UCSD-AML1 (cell line): ENCODE measurements around the gene CRISPLD2.
"Not testable (repeated sequence)": the region's sequence is repeated elsewhere in the genome, so short reads cannot be mapped to it uniquely, and the experiment has no call there.

ENCODE experiments used
- DNase-seq: peaks from one replicate; lab custom pipeline; 2025; ENCODE audit not compliant: unreplicated experiment; lab: John Stamatoyannopoulos, UW

CRISPLD2 gene

DNA sequence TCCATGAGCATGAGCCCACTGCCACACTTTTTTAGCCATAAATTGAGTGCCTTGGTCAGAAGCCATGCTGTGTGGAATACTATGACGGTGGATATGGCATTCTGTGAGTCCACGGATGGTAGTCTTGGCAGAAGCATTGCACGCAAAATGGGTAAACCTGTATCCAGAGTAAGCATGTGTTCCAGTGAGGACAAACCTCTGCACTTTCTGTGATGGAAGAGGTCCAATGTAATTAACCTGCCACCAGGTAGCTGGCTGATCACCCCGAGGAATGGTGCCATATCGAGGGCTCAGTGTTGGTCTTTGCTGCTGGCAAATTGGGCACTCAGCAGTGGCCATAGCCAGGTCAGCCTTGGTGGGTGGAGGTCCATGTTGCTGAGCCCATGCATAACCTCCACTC lies 37.0 kb downstream of the CRISPLD2 start:
- not testable (repeated sequence) for DNase-seq

DNA sequence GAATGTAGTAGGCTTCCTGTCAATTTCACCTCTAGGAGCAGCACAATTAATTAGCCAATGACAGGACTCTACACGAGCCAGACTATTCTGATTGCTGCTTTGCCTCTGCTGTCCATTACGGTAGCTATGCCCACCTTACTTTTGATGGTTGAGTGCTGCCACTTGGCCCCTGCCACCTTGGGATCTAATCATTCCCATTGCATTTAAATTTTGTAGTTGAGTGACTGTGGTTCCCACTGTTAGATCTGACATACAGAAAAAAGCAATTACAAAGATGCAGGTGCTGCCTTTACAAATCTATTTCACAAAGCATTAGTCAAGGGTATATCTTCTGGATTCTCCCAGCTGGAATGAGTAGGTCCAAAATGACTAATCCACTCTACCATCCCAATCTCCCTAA lies 39.9 kb downstream of the CRISPLD2 start:
- DNase-seq = no peak

DNA sequence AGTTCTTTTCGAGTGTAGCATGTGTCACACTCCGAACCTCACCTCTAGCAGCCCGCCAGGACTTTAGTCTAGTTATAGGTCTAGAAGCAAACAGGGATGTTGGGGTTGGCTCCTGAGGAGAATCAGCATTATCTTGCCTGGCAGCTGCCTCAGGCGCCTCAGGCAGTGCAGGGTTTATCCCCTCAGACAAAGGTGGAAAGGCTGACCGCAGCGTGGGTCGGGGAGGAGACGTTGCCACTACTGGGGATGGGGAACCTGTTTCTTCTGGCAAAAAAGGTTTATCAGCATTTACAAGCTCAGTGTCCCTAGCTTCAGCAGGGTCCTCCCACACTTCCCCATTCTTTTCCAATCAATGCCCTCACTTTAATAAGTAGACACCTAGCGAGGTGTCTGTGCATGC lies 40.6 kb downstream of the CRISPLD2 start:
- no peak for DNase-seq

DNA sequence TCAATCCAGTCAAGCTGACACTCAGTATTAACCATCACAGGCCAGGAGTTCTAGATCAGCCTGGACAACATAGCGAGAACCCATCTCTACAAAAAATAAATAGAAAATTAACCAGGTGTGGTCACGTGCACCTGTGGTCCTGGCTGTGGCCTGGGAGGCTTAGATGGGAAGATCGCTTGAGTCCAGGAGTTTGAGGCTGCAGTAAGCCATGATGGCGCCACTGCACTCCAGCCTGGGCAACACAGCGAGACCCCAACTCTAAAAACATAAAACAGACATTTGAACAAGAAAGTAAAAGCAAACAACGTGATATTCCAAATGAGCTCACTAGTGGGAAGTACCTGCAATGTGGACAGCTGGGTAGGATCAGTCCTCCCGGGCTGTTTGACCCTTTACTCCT lies 41.9 kb downstream of the CRISPLD2 start:
- DNase-seq = no peak

DNA sequence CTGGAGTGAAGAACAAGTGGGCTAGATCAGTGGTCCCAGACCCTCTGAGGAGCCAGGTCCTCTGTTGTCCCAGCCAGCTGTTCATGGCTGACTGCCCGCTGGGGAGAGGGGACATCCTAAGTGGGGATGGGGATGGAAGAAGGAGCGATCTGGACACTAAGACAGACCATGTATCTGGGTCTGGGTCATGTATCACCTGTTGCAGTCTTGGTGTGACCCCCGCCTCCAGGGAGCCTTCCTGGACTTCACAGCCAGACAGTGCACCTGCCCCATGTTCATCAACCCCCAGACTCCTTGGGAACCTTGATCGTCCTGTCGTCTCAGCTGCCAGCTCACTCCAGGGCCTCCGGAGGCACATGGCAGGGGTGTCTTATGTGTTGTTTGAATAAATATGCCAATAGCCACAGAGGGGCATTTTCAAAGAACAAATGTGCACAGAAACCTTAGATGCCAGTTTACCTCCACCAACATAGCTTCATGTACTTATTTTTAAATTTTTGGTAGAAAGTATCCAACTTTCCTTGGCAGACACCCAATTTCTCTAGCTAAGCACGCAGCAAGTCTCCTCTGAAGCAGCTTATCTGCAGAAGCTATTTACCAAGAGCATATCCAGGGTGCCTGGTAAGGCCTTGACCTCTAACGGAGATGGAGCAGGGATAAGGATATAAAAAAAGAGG lies 43.2 kb downstream of the CRISPLD2 start:
- no peak for DNase-seq

DNA sequence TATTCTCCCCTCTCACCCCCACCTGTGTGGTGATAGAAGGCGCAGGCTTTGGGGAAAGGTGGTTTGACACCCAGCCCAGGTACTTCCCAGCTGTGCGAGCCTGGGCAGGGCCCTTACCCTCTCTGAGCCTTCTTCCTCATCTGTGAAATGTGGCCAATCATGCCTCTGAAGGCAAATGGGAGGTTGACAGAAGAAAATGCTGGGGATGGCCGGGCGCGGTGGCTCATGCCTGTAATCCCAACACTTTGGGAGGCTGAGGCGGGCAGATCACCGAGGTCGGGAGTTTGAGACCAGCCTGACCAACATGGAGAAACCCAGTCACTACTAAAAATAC lies 43.7 kb downstream of the CRISPLD2 start:
- DNase-seq = no peak

DNA sequence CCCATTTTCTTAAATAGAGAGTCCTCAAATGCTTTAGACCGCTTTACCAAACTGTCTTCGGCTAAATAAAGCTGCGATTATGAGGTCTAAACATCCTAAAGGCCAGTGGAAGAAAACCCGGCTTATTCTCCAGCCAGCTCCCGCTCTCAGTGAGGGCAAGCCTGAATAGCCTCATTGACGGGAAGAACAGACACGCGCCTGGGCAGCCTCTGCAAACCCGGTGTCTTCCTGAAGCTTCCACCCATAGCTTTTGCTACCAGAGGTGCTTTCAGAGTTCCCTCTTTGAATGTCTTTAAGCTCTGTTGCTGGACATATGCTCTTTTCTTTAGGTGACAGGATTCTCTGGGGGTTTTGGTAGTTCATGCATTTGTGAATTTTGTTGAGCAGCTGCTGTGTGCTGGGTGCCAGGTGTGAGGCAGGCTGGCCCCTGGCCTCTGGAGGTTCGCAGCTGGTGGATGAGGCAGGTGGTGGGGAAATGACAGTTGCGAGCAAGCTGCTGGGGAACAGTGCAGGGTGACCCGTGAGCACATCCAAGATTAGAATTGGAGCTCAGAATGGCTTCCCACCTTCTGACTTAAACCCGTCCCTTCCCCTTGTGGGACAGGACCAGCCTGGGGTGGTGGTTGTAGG lies 44.7 kb downstream of the CRISPLD2 start:
- no peak for DNase-seq

DNA sequence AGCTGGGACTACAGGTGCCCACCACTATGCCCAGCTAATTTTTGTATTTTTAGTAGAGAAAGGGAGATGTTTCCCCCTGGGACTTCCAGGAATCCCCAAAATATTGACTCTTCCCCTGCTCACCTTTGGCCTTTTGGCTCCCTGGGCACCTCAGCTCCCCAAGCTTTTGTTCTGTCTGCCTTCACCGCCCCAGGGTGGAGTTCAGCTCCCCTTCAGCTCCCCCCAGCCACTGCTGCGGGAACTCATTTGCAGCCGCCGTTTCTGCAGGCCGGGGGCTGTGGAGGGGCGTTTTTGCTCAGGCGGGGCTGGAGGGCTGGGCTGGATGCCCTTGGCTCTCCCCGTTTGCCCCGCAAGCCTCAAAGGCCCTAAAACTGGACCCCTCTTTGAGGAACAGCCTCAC lies 47.9 kb downstream of the CRISPLD2 start:
- no peak for DNase-seq

DNA sequence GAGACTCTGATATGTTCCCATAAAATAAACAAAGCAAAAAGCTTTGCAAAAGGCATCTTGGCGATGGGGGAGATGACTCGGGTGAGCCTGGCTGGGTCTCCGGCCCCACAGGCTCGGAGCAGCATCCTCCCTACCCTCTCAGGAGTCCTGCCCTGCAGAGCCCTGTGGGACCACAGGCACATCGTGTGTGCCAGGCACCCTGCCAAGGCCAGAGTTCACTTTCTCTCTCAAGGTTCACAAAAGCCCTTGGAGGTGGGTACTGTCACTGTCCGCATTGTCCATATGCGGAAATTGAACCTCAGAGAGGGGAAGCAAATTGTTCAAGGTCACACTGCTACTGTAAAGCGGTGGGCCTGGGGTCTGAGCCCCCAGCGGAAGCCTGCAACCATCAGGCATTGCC lies 48.5 kb downstream of the CRISPLD2 start:
- no peak for DNase-seq

DNA sequence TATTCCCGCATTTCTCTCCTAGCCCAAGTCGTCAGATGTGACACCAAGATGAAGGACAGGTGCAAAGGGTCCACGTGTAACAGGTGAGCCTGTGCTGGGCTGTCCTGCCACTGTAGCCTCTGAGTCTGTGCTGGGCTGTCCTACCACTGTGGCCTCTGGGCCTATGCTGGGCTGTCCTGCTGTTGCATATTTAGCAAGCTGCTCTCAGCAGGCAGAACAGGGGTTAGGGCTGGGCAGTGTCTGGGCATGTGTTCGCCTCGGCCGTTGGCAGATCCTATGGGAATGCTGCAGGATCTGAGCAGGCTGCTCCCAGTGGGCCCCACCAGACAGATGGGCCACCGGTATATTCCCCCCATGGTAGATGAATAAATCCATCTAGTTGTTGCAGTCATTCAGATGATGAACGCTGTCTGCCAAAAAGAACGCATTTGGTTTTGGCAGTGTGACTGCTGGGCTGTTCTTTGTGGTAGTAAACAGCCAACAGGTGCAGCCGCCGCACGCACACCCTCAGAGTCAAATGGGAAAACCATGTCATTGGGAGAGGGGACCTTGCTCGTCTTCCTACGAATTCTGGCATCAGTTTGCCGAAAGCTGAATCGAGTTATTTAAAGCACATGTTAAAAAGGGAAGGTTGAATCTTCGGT lies 49.2 kb downstream of the CRISPLD2 start:
- DNase-seq = no peak

DNA sequence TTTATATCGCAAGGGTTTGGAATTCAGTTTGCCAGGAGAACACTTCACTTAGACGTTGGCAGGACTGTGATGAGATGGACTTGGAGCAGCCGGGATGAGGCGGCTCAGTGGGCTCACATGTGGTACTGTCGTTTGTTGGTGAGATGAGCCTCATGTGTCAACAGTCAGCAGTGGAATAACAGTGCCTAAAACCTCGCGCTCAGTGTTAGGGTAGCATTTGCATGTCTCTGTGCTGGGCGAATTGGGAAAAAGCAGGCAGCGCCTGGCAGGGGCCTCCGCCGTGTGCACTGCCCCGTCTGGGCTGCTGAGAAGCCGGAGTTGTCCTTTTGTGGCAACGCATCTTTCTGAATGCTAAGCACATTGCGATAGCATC lies 49.7 kb downstream of the CRISPLD2 start:
- DNase-seq = no peak

DNA sequence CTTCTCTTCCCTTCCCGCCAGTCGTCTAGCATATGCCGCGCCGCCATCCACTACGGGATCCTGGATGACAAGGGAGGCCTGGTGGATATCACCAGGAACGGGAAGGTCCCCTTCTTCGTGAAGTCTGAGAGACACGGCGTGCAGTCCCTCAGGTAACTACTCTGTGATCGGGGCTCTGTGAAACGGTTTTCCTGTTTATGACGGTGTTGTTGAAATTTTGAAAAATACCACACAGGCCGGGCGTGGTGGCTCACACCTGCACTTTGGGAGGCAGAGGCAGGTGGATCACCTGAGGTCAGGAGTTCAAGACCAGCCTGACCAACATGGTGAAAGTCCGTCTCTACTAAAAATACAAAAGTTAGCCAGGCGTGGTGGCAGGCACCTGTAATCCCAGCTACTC lies 53.2 kb downstream of the CRISPLD2 start:
- not testable (repeated sequence) for DNase-seq

DNA sequence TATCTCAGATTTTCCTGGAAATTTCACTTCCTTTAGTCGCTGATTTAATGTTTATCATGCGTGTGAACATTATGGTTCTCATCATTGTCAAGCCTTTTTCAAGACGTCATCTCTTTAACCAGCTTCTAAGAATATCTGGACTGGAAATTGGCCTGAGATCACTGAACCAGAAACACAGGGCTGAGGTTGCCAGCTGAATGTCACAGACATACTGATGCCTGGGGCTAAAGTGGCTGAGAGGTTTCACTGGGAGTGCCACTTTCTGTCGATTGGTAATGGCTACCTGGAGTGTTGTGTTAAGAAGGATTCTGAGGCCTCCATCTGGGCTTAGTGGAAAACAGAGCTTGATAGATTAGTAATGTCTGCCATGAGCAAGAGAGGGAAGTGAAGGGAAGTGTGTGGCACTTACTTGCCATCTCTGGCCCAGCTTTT lies 54.2 kb downstream of the CRISPLD2 start:
- DNase-seq = no peak

DNA sequence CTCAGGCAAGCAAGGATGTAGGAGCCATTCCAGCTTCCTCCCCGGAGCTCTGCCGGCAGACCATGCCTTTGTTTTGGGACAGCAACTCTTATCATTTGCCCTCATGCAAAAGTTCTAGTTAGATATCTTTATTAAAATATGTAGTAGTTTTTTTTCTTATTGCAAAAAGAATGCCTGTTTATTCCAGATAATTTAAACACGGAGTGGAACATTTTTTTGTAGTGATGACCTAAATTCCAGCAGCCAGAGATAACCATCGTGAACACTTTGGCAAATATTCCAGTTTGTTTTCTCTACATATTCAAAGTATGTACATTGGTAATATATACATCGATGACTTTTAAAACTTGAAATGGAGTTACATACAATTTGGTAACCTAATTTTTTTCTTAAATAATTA lies 54.8 kb downstream of the CRISPLD2 start:
- DNase-seq = no peak

DNA sequence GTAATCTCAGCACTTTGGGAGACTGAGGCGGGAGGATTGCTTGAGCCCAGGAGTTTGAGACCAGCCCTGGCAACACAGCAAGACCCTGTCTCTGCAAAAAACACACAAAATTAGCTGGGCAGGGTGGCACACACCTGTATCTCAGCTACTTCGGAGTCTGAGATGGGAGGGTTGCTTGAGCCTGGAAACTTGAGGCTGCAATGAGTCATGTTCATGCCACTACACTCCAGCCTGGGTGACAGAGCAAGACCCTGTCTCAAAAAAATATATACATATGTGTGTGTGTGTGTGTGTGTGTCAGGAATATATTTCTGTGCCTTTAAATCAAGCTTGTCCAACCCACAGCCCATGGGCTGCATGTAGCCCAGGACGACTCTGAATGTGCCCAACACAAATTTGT lies 55.2 kb downstream of the CRISPLD2 start:
- no peak for DNase-seq

DNA sequence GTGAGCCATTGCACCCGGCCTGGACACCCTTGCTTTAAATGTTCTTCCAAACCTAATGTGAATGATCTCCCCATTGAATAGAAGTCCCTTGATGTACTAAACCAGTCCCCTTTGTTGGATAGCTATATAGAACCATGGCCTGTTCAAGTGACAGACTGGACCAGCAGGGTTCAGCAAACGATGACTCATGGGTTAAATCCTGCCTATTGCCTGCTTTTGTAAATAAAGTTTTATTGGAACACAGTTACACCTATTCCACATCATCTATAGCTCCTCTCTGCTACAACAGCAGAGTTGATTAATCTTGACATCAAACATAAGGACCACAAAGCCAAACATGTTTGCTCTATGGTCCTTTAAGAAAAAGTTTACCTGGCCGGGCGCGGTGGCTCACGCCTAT lies 56.1 kb downstream of the CRISPLD2 start:
- no peak for DNase-seq

DNA sequence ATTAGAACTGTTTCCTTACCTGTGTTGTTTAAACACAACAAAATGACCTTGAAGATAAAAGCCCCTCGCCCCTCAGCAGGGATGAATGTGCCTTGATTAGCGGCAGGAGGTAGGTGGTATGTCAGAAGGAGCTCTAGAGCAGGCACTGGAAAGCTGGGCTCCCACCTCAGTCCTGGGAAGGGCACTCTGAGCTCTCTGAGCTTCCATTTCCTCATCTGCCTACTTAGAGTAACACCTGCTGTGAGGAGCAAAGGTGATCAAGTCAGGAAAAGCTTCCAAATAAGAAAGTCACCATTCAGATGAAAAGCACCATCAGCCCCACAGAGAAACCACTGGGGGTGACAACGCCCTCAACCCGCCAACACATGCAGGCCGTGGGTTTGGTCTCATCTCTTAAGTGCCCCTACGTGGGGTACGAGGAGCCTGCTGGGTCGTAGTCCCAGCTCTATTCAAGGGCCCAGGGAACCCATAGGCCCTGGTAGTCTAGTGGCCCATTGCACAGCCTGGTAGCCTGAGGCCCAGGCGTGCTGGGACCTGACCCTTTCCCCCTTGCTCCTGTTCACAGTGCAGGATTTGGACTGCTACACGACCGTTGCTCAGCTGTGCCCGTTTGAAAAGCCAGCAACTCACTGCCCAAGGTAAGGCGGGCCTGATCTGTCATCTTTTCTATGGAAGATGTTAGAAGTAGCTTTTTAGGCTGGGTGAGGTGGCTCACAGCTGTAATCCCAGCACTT lies 57.3 kb downstream of the CRISPLD2 start:
- no peak for DNase-seq

DNA sequence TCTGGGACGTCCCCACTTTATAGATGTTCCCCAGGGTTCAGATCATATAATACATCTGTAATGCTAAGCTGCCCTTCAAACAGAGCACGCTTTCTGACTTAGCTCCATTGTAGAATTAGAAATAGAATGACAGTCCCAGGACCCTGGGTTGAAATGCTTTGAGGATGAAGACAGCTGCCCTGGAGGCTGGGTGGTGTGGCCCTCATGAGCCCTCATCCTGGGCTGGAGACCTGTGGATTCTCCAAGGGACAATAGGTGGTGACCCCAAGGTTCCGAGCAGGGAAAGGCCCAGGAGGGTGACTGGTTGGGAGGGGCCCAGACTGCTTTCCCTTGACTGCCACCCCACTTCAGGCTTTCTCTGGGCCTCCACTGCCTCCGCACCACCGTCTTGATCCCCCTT lies 59.0 kb downstream of the CRISPLD2 start:
- no peak for DNase-seq

DNA sequence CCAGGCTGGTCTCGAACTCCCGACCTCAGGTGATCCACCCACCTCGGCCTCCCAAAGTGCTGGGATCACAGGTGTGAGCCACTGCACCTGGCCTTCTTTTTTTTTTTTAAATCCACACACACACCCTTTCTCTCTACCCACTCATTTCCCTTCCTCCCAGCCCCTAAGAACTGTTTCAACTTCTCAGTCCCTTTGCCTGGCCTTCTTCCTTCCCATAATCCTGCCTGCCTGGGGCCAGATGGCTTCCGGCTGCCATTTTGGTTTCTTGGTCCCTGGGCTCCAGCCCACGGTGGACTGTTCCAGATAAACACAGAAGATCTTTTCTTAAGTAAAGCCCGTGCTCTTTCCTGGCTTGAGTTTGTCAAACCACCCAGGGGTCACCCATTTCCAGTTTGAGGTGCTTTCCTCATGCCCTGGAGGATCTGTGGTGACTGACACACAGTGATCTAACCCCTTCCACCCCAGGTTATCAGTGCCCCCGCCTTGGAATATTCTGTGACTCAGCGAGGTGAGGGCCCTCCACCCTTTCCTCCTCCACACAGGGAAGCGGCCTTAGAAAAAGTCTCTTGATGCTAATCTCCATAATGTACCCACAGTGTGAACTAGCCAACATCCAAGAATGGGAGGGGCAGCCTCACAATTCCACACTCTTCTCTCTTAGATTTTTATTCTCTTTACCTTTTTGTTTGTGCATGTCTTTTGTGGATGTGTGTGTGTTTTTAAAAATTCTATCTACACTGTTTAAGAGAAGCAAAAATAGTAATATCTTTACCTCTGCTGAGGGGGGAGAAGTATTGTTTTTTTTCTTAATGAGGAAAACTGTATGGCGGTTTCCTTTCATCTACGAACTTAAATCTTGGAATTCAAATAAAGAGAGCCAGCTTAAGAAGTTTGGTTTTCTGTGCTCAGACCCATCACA lies 60.0 kb downstream of the CRISPLD2 start:
- DNase-seq = no peak

DNA sequence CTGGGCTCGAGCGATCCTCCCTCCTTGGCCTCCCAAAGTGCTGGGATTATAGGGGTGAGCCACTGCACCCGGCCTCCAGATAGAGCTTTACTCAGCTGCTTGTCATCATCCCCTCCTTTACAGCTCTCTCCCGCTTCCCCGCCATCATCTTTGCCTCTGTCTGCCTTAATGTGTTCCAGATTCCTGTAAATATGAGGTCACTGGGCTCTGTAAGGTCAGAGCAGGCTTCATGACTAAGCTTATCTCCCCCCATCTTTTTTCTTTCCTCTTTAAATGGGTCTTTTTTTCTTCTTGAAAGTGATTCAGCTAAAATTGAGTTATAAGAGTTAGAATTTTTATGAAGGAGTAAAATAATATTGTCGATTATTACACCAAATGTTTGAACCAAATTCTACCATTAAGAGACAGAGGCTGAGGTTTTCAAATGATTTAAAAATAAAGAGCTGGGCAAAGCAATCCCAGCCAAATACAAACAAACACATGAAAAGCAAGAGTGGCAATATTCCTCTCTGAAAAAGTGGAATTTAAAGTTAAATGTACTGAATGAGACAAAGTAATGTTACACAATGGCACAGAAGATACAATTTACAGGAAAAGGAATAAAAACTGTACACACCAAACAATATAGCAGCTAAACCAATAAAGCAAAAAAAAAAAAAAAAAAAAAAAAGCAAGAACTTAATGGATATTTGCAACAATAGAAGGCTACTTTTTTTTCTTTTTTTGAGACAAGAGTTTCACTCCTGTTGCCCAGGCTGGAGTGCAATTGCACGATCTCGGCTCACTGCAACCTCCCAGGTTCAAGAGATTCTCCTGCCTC lies 62.1 kb downstream of the CRISPLD2 start:
- no peak for DNase-seq
